GM12874 (cell line): ENCODE data around the gene ZNF777.
A peak's percentile ranks its signal among the peaks of the same experiment; 100 is the strongest.

ENCODE experiments used
- TF ChIP-seq, protein P1 (sequence below): IDR thresholded peaks from 2 replicates; pipeline ENCODE4 v1.5.1; 2011; ENCODE audit warnings: low read depth, mild to moderate bottlenecking, control low read depth, low read length, moderate library complexity; ENCODE audit not compliant: insufficient read depth

ZNF777 gene

GRCh38 chr7:149460493-149461277 lies at the start of gene ZNF777:
Gene ZNF777 (minus strand): TSS chr7:149461062. CDS start chr7:149456022, 5,040 bp downstream.
- TF ChIP-seq, protein P1, sequence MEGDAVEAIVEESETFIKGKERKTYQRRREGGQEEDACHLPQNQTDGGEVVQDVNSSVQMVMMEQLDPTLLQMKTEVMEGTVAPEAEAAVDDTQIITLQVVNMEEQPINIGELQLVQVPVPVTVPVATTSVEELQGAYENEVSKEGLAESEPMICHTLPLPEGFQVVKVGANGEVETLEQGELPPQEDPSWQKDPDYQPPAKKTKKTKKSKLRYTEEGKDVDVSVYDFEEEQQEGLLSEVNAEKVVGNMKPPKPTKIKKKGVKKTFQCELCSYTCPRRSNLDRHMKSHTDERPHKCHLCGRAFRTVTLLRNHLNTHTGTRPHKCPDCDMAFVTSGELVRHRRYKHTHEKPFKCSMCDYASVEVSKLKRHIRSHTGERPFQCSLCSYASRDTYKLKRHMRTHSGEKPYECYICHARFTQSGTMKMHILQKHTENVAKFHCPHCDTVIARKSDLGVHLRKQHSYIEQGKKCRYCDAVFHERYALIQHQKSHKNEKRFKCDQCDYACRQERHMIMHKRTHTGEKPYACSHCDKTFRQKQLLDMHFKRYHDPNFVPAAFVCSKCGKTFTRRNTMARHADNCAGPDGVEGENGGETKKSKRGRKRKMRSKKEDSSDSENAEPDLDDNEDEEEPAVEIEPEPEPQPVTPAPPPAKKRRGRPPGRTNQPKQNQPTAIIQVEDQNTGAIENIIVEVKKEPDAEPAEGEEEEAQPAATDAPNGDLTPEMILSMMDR = peak; percentile 65

DNA sequence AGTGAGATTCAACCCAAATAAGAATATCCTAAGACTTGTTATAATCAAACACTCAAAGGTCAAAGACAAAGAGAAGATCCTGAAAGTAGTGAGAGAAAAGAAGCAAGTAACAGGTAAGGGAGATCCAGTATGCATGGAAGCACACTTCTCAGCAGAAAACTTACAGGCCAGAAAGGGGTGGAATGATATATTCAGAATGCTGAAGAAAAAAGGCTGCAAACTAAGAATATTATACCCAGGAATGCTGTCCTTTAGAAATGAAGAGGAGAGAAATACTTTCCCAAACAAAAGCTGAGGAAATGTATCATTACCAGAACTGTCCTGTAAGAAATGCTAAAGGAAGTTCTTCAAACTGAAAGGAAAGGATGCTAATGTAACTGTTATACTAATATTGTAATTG lies 49.4 kb upstream of the ZNF777 start:
- TF ChIP-seq, protein P1 = no peak

- TF ChIP-seq, protein P1 = no peak
Observed at GRCh38 chr7:149509774-149510173, 48.9 kb upstream of the ZNF777 start.

DNA sequence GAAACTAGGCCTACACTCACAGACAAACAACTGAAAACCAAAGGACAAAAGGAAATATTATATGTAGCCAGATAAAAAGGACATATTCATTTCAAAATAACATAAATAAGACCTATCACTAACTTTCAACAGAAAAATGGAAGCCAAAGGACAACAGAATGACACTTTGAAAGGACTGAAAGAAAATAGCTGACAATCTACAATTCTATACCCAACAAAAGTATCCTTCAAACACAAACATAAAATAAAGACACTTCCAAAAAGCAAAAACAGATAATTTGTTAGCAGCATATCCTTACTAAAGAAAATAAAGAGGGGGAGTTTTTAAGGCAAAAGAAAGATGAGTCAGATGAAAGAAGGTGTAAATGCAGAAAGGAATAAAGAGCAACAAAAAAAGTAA lies 44.7 kb upstream of the ZNF777 start:
- TF ChIP-seq, protein P1 = no peak

DNA sequence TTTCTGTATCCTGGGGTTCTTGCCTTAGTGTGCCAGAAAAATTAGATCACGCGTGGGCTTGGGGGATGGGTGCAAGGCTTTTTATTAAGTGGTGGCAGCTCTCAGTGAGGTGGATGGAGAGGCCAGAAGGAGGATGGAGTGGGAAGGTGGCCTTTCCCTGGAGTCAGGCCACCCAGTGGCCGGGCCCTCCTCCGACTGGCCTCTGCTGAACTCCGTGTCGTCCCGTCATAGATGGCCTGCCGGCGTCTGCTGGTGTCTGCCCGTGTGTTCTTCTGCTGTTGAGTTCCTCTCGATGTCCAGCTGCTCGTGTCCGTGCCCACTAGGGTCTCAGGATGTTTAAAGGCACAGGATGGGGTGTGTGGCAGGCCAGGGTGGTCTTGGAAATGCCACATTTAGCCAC lies 40.8 kb upstream of the ZNF777 start:
- TF ChIP-seq, protein P1 = no peak

GRCh38 chr7:149500910-149501309 lies 40.0 kb upstream of the ZNF777 start:
- TF ChIP-seq, protein P1 = no peak

- TF ChIP-seq, protein P1 = no peak
Observed at GRCh38 chr7:149500201-149500600, 39.3 kb upstream of the ZNF777 start.
